GM19397 (cell line): ENCODE data around the gene COL23A1.
"Not testable (repeated sequence)": the region's sequence is repeated elsewhere in the genome, so short reads cannot be mapped to it uniquely, and the experiment has no call there.

Source experiments
- ATAC-seq: cut with Tn5 transposase; IDR thresholded peaks from one replicate; pipeline ENCODE4 v1.9.1; 2021; ENCODE audit warnings: mild to moderate bottlenecking, moderate library complexity; ENCODE audit not compliant: unreplicated experiment

Gene COL23A1

GRCh38 chr5:178238711-178239592, 351.2 kb downstream of the COL23A1 start:
- no peak for ATAC-seq

- no peak for ATAC-seq
These were observed 351.9 kb downstream of the COL23A1 start for GRCh38 chr5:178238313-178238635.

- ATAC-seq, result no peak
These were observed 352.5 kb downstream of the COL23A1 start for GRCh38 chr5:178237431-178238312.

- no peak for ATAC-seq
These were observed 353.5 kb downstream of the COL23A1 start for GRCh38 chr5:178236679-178237078.

GRCh38 chr5:178236126-178236525, 354.1 kb downstream of the COL23A1 start:
- ATAC-seq, result no peak

- ATAC-seq, result no peak
These were observed 354.6 kb downstream of the COL23A1 start for GRCh38 chr5:178235588-178235974.

- no peak for ATAC-seq
These were observed 355.2 kb downstream of the COL23A1 start for GRCh38 chr5:178234750-178235587.

- no peak for ATAC-seq
These were observed 356.0 kb downstream of the COL23A1 start for GRCh38 chr5:178234121-178234749.

GRCh38 chr5:178232920-178233429, 357.2 kb downstream of the COL23A1 start:
- no peak for ATAC-seq

GRCh38 chr5:178232124-178232919, 357.9 kb downstream of the COL23A1 start, which contains the start of gene PHYKPL:
Gene PHYKPL (minus strand): TSS chr5:178232802. CDS start chr5:178232550, 252 bp downstream.
- peak; percentile 71 for ATAC-seq

GRCh38 chr5:178231539-178232123, 358.6 kb downstream of the COL23A1 start:
- no peak for ATAC-seq

- ATAC-seq, result no peak
These were observed 359.2 kb downstream of the COL23A1 start for GRCh38 chr5:178230879-178231538.

GRCh38 chr5:178229861-178230260, 360.3 kb downstream of the COL23A1 start:
- no peak for ATAC-seq

GRCh38 chr5:178229111-178229510, 361.1 kb downstream of the COL23A1 start:
- not testable (repeated sequence) for ATAC-seq

- no peak for ATAC-seq
These were observed 361.6 kb downstream of the COL23A1 start for GRCh38 chr5:178228609-178229008.

- ATAC-seq, result no peak
These were observed 362.3 kb downstream of the COL23A1 start for GRCh38 chr5:178227929-178228328.

- no peak for ATAC-seq
These were observed 363.0 kb downstream of the COL23A1 start for GRCh38 chr5:178227138-178227659.

GRCh38 chr5:178225174-178225573, 365.0 kb downstream of the COL23A1 start:
- no peak for ATAC-seq
